D341Med (cell line): ENCODE measurements around the gene SLC16A11.
A peak's percentile ranks its signal among the peaks of the same experiment; 100 is the strongest.

ENCODE experiments used
- DNase-seq: peaks from one replicate; pipeline ENCODE4 v3.0.0; 2012; ENCODE audit warnings: low spot score

Gene SLC16A11

DNA sequence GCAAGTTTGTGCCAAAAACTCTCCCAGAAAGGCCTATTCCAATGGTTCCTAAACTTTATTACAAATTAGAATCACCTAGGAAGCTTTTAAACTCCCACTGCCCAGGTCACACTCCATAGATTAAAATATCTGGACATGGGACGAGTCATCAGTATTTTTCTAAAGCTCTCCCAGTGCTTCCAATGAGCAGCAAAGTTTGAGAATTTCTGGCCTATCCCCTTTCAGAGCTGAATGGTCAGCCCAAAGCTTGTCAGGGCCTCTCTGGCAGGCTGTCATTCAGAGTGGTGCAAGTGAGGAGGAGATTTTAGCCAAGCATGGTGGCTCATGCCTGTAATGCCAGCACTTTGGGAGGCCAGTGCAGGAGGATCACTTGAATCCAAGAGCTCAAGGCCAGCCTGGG is 18.6 kb downstream of the SLC16A11 start:
- DNase-seq = no peak

- no peak for DNase-seq
Observed at GRCh38 chr17:7024402-7024785, 19.5 kb downstream of the SLC16A11 start.

DNA sequence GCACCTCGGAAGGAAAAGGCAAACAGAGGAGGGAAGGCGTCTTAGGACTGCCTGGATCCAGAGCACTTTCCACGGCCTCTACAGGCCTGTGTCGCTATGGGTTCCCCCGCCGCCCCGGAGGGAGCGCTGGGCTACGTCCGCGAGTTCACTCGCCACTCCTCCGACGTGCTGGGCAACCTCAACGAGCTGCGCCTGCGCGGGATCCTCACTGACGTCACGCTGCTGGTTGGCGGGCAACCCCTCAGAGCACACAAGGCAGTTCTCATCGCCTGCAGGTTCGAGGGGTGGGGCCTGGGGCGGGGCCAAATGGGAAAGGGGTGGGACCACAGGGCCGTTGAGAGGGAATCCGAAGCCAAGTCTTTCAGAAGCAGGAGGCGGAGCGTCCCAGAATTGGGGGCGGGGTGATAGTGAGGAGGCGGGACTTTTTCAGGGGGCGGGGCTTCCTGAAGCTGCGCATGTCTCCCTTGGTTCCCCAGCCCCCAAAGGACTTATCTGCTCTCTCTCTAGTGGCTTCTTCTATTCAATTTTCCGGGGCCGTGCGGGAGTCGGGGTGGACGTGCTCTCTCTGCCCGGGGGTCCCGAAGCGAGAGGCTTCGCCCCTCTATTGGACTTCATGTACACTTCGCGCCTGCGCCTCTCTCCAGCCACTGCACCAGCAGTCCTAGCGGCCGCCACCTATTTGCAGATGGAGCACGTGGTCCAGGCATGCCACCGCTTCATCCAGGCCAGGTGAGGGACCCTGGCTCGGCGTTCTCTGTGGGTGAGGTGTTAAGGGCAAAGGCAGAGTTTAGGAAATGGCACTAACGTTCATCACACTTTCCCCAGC is 20.1 kb downstream of the SLC16A11 start:
- no peak for DNase-seq

DNA sequence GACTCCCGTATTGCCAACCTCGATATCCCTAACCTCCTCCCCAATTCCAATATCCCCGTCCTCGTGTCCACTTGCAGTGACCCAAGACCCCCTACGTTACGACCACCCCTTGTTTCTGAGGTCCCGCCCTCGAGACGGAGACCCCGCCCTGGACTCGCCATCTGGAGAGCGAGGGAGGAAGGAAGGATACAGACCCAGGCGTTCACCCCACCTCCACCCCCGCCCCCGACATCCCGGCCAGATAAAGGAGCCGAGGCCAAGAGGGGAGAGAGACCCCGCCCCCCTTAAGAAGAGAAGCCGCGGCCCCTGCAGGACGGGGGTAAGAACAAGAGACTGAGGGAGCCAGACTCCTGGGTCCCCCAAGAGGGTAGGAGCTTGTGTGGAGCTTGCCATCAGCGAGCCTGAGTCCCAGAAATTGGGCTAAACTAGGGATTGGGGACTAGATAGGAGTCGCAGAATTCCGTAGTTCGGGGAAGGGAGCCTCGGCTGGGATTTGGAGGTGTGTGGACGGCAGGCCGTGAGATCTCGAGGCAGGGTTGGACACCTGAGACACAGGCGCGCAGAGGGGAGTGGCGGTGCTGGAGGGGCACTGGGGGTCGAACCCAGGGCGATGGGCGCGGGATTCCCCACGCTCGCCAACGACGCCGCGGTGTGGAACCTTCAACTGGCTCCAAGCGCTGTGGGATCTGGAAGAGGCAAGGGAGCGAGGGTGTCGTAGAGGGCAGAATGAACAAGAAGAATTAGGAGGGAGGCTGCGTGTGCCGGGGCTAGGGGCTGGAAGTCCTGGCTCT is 20.9 kb downstream of the SLC16A11 start, which contains the start of gene BCL6B:
Gene BCL6B (plus strand): TSS at position 270 of the 791 bp plus-strand sequence. CDS start 622 bp downstream, outside the sequence.
- DNase-seq = no peak

DNA sequence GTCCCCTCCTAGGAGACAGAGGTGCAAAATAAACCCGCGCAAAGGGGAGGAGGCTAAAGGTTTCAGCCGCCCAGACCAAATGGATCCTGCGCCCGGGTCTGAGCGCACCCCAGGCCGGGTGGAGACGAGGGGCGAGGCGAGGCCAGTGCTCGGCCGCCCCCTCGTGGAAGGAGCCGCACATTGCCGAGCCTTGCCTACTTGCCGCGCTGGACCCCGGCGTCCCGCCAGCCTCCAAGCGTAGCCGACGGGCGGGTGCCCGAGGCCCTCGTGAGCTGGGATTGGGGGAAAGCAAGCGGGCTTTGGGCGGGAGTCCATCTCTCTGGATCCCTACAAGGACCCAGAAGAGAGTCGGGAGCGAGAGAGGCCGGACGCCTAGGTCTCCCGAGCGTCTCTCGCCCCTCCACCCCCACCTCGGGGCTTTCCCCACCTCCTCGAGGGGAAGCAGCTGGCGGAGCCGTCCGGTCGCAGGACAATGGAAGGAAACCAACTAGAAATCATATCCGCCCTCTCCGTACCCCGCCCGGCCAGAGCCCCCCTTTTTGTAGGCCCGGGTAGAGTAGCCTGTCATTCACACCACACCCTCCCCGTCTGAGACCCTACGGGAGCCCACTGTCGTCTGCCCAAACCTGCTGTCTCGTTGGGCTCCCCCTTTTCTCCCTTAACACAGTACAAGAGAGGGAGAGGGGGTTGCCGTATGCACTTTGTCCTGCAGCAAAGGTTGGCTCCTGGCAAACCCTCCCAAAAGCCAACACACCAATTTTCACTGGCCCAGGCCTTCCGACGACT is 21.7 kb downstream of the SLC16A11 start:
- DNase-seq = peak; percentile 87

DNA sequence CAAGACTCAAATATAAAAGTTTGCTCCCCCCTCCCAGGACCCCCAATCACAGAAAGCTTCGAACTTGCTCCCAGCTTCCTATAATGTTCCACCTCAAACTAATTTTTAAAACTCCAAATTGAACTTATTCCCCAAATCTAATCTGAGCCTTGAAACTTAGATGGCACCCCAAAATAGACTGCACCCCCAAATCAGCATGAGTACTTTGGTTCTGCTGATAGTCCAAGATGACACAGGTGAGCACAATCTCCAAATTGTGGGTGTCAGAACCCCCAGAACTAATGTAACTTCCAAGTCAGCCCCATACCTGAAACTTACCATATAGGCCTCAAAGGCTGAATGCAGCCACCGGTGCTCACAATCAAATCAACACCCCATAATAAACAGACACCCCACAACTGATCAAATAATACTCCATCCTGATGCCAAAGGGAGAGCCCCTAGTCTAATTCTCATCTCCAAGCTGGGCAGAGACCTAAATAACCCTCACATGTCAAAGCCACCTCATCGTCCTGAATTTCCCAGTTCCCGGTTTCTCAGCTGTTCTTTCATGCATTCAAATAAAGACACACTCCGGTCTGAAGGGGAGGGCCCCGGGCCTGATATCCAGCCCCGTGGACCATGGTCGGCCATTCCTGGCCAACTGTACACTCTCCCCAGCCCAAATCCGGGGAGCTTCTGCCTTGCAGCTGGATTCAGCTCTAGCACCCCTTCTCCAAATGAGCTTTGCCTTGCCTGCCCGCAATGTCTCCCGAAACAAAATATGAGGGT is 22.8 kb downstream of the SLC16A11 start:
- DNase-seq = no peak

DNA sequence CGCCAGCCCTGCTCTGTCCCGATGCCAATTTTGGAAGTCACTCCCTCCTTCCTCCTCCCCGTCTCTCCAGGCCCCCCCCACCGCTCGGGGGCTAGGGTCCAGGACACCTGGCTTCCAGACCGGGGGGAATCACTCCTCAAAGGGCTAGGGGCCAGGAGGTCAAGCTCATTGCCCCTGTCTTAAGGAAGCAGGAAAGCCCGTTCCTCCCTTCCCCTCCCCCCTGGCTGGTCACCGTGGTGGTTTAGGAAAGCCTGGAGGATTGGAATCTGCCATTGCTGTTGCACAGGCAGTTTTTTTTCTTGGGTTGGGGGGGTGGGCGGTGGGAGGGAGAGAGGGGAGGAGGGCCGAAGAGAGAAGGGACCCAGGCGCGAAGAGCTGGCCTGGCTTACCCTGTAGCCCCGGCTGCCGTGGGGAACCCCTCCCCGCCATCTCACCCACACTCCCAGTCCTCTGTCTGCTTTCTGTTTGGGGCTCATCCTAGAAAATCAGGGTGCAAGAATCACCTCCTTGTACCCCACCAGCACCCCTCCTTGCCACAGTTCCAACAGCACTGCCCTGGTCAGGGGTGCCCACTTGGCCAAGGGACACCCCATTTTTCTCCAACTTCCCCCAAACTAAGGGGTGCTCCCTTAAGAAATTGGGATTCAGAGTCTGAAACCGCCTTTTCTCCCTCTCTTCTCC is 23.9 kb downstream of the SLC16A11 start:
- DNase-seq = peak; percentile 37

DNA sequence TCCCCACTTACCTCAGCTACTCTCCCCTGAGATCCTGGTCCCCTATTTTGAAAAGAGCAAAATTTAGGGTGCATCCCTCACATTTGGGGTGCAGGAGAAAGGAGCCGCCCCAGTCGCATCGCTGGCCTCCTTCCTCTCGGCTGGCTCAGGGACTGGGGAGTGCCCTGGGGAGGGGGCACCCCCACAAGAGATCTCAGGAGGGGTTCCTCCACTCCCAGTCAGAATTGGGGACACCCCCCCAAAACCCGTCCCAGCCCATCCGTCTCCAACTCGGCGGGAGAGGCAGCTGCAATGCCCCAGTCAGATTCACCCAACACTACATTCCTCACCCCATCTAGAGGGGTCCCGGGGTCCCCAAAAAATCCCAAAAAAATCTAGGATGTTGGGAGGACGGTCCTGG is 24.5 kb downstream of the SLC16A11 start:
- no peak for DNase-seq

GRCh38 chr17:7018331-7018964 is 25.4 kb downstream of the SLC16A11 start:
- DNase-seq = no peak

DNA sequence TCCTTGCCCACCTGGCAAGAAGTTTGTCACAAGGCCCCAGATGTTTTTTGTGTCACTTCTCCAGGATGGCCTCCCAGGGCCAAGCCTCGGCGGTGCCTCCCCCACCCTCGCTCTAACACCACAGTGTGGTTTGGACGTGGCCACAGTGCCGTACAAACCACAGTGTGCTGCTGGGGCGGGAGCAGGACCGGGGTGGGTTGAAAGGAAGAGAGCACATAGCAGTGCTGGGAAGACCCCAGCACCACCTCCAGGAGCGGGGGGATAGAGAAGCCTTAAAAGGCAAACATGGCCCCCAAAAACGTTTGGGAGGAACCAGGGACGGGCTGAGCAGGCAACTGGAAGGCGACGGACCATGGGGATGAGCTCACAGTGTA is 26.1 kb downstream of the SLC16A11 start:
- no peak for DNase-seq

DNA sequence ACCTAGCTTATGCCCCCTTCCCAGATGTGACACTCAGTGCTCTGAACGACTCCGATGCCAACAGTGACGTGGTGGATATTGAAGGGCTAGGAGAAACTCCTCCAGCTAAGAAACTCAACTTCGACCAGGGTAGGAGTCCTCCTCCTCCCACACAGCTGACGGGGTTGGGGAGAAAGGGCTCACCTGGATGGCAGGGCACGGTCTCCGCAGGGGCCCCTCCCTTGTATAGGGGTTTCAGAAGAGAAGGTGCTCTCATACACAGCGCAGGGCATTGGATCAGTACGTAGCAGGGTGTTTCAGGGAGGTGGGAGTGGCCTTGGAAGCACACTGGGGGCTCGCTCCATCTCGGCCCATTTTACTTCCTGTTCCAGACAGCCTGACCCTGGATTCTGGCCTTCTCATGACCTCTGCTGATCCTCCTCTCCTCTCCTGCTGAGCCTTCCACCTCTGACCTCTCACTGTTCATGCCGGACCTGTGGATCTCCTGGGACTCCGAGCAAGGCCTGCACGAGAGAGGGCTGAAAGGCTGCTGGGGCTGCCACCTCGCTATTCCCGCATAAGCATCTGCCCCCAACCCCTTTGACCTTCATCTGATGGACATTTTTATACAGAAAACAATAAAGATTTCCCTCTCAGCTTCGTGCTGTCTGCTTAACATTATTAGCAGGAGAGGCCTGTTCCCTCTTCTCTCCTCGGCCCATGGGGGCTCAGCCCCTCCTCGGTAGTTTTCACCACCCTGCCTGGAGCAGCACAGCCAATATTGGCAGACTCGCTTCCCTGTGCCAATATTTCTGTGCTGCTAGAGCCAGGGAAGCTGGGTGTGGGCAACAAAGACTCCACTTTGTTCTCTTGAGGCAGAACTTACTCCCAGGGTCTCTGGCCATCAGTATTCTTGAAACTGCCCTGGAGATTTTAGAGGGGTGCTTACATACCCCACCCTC is 26.7 kb downstream of the SLC16A11 start:
- DNase-seq = no peak

GRCh38 chr17:7016418-7016817 is 27.5 kb downstream of the SLC16A11 start:
- DNase-seq = no peak

- DNase-seq = no peak
Observed at GRCh38 chr17:7014995-7015958, 28.6 kb downstream of the SLC16A11 start.

DNA sequence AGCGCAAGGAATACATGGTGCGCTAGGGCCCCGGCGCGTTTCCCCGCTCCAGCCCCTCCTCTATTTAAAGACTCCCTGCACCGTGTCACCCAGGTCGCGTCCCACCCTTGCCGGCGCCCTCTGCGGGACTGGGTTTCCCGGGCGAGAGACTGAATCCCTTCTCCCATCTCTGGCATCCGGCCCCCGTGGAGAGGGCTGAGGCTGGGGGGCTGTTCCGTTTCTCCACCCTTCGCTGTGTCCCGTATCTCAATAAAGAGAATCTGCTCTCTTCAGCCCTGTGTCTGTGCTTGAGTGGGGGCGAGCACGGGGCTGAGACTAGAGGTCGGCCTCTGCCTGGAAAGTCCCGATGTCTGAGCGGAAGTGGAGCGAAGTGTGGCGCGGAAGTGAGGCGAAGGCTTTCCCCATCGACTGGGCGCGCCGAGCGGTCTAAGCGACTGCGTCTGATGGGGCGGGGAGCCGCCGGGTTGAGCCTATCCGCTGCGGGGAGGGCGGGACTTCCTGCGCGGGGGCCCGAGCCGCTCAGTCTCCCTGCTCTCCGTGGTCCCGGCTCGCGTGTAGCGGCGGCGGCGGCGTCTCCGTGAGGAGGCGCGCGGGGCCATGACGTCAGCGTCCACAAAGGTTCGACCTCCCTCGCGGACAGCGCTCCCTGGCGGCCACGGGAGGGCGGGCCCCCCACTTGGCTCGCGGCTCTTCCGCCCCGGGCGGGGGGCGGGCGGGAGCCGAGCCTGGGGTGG is 29.5 kb downstream of the SLC16A11 start:
- peak; percentile 88 for DNase-seq

DNA sequence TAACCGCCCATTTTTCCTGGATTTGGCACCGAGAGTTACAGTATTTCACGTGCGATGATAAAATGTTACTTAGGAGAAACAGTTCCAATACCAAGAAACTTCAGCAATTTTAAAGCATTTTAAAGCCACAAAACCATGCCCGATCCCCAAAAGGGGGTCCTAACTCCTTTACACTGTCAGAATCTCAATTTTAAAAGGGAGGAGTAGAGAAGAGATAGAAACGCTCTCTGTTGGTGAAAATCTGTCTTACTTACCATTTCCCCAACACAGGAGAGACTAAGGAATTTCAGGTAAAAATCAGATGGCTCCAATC is 32.0 kb downstream of the SLC16A11 start:
- DNase-seq = no peak

DNA sequence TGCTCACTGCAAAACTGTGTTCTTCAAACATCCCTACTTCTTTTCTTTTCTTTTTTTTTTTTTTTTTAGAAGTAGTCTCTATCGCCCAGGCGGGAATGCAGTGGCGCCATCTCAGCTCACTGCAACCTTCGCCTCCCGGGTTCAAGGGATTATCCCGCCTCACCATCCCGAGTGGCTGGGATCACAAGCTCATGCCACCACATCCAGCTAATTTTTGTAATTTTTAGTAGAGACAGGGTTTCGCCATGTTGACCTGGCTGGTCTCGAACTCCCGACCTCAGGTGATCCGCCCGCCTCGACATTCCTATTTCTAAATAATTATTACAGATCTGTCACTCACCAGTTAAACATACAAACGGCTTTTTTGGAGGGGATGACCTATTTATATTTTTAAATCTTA is 32.5 kb downstream of the SLC16A11 start:
- DNase-seq = no peak

- no peak for DNase-seq
Observed at GRCh38 chr17:7010523-7010922, 33.4 kb downstream of the SLC16A11 start.

GRCh38 chr17:7007143-7007542 is 36.7 kb downstream of the SLC16A11 start:
- no peak for DNase-seq
